ENCODE measurements around the gene PLPPR2. TPM values are rescaled to one million over a fixed set of nuclear protein-coding genes. Genes with fewer than 3 reads are reported as not detected.

The PLPPR2 gene
- total RNA-seq, 1 experiment from 2014 or later: 19.0 TPM

DNA sequence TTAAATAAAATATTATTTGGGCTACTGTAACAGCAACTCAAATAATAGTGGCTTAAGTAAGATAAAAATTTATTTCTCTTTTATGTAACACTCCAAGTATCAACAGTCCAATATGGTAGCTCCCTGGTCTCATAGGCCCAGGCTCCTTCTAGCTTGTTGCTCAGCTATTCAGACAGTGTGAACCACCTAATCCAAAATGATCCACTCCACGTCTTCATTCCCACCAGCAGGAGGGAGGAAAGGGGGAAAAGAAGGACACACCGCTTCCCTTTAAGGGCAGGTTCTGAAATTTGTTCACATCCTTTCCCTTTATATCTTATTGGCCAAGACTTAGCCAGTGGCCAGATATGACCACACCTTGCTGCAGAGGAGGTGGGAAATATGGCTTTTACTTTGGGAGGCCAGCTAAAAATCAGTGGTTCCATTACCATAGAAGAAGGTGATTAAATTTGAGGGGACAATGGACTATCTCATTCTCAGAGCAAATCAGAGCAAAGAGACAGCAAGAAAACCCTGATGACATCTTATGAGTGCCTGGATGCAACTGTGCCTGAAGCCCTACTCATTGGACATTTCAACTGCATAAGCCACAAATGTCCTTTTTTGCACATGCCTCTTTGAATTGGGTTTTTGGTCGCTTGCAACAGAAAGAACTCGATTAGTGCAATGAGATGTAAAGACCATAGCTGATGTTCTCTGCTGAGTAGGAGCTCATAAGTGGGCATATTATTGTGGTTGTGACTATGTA lies 35.9 kb downstream of the PLPPR2 start:
- POLR2A ChIA-PET (ENCODE audit: low non-redundant PET): no interaction called here
- Histone ChIP-seq H3K27ac (ENCODE audit: low read depth, low read length, poor library complexity, severe bottlenecking) (no peak overlapping the region), H3K9me3 (ENCODE audit: low read depth, low read length, poor library complexity, severe bottlenecking) (no peaks in the 10 kb centered on the region), H3K36me3 (ENCODE audit: insufficient read depth, low read length, poor library complexity, severe bottlenecking) (no peaks in the 10 kb centered on the region), H3K27me3 (replicated peaks; ENCODE audit: insufficient read depth, low read depth, low read length, poor library complexity) (no peaks in the 10 kb centered on the region), H3K4me1 (ENCODE audit: insufficient read depth, low read length, poor library complexity, severe bottlenecking) (no peaks in the 10 kb centered on the region), H3K4me3 (ENCODE audit: low read depth, low read length, poor library complexity, severe bottlenecking) (no peak overlapping the region)
- CTCF ChIA-PET: no interaction called here
- intact Hi-C loops (cut with micrococcal nuclease; ENCODE audit: unreplicated experiment): no loop called here
- DNase-seq (ENCODE audit: low spot score): no peak
- no peak for TF ChIP-seq EZH2 (IDR thresholded peaks at IDR 0.05; ENCODE audit: borderline replicate concordance, low read depth, low read length, poor library complexity, severe bottlenecking)
- TF ChIP-seq, protein P1, sequence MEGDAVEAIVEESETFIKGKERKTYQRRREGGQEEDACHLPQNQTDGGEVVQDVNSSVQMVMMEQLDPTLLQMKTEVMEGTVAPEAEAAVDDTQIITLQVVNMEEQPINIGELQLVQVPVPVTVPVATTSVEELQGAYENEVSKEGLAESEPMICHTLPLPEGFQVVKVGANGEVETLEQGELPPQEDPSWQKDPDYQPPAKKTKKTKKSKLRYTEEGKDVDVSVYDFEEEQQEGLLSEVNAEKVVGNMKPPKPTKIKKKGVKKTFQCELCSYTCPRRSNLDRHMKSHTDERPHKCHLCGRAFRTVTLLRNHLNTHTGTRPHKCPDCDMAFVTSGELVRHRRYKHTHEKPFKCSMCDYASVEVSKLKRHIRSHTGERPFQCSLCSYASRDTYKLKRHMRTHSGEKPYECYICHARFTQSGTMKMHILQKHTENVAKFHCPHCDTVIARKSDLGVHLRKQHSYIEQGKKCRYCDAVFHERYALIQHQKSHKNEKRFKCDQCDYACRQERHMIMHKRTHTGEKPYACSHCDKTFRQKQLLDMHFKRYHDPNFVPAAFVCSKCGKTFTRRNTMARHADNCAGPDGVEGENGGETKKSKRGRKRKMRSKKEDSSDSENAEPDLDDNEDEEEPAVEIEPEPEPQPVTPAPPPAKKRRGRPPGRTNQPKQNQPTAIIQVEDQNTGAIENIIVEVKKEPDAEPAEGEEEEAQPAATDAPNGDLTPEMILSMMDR (conservative IDR thresholded peaks at IDR 0.05; ENCODE audit: low read depth, low read length): no peak
- no TSS peak for BruUV-seq (replicated peaks)

- H3K27me3 ChIP-seq (replicated peaks; ENCODE audit: insufficient read depth, low read depth, low read length, poor library complexity): no peaks in the 10 kb centered on the region
- no TSS peak for BruUV-seq (replicated peaks)
- no peak for DNase-seq (ENCODE audit: low spot score)
- ChIA-PET POLR2A (ENCODE audit: low non-redundant PET) (no interaction called here), CTCF (no interaction called here)
- H3K27ac ChIP-seq (ENCODE audit: low read depth, low read length, poor library complexity, severe bottlenecking): no peak overlapping the region
- no peaks in the 10 kb centered on the region for H3K36me3 ChIP-seq (ENCODE audit: insufficient read depth, low read length, poor library complexity, severe bottlenecking)
- H3K4me1 ChIP-seq (ENCODE audit: insufficient read depth, low read length, poor library complexity, severe bottlenecking): no peaks in the 10 kb centered on the region
- intact Hi-C loops (cut with micrococcal nuclease; ENCODE audit: unreplicated experiment): no loop called here
- H3K4me3 ChIP-seq (ENCODE audit: low read depth, low read length, poor library complexity, severe bottlenecking): no peak overlapping the region
- TF ChIP-seq EZH2 (IDR thresholded peaks at IDR 0.05; ENCODE audit: borderline replicate concordance, low read depth, low read length, poor library complexity, severe bottlenecking): no peak
- TF ChIP-seq, protein P1 (conservative IDR thresholded peaks at IDR 0.05; ENCODE audit: low read depth, low read length): no peak
- H3K9me3 ChIP-seq (ENCODE audit: low read depth, low read length, poor library complexity, severe bottlenecking): no peaks in the 10 kb centered on the region
Measured at GRCh38 chr19:11397089-11397610, 41.9 kb downstream of the PLPPR2 start.

DNA sequence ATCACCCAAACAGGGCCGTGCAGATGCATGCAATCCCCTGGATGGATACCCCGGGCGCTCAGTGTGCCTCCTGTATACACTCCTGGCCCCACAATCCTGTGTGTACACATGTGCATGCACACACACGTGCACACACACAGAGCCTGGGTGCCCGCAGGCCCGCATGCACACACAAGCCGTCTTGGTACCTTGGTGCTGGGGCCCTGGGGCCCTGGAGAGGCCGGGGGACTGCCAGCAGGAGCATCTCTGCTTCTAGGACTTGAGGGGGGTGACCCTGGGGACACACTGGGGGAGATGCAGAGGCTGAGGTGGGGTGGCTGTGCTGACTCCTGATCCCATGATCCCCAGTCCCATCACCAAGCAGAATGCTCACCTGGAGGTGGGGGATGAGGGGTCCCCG lies 44.4 kb downstream of the PLPPR2 start:
- ChIA-PET POLR2A (ENCODE audit: low non-redundant PET) (no interaction called here), CTCF (interaction anchor here (0.6 kb wide), 1 partner anchor 1278 kb away, joined by 3 read pairs; no protein-coding TSS in a partner anchor)
- Histone ChIP-seq H3K36me3 (ENCODE audit: insufficient read depth, low read length, poor library complexity, severe bottlenecking) (no peaks in the 10 kb centered on the region), H3K27ac (ENCODE audit: low read depth, low read length, poor library complexity, severe bottlenecking) (no peak overlapping the region), H3K4me3 (ENCODE audit: low read depth, low read length, poor library complexity, severe bottlenecking) (no peak overlapping the region), H3K4me1 (ENCODE audit: insufficient read depth, low read length, poor library complexity, severe bottlenecking) (no peaks in the 10 kb centered on the region), H3K9me3 (ENCODE audit: low read depth, low read length, poor library complexity, severe bottlenecking) (no peaks in the 10 kb centered on the region), H3K27me3 (replicated peaks; ENCODE audit: insufficient read depth, low read depth, low read length, poor library complexity) (no peaks in the 10 kb centered on the region)
- no peak for TF ChIP-seq EZH2 (IDR thresholded peaks at IDR 0.05; ENCODE audit: borderline replicate concordance, low read depth, low read length, poor library complexity, severe bottlenecking)
- TF ChIP-seq, protein P1 (conservative IDR thresholded peaks at IDR 0.05; ENCODE audit: low read depth, low read length): no peak
- BruUV-seq (replicated peaks): no TSS peak
- DNase-seq (ENCODE audit: low spot score): no peak
- intact Hi-C loops (cut with micrococcal nuclease; ENCODE audit: unreplicated experiment): no loop called here
